ENCODE data around the gene KCNK7. TPM values are rescaled to one million over a fixed set of nuclear protein-coding genes. Genes with fewer than 3 reads are reported as not detected.

KCNK7 gene
- total RNA-seq, 2 experiments from 2014 or later: 4.9 to 5.0 TPM

- TF ChIP-seq CTCF (IDR thresholded peaks at IDR 0.05): no peak
- Mint-ChIP-seq H3K27me3 (no peaks in the 10 kb centered on the region), H3K9me3 (no peaks in the 10 kb centered on the region), H3K4me3 (peak overlapping the region; percentile 90), H3K36me3 (ENCODE audit: low read depth) (peaks cover 50% of the 10 kb centered on the region), H3K27ac (peak overlapping the region; percentile 37), H3K4me1 (ENCODE audit: low read depth) (peaks cover 51% of the 10 kb centered on the region)
- Histone ChIP-seq H3K9me3 (ENCODE audit: control insufficient read depth in 1 of 2, insufficient read depth in 1 of 2, low read length in 2 of 2) (no peaks in the 10 kb centered on the region), H3K4me1 (ENCODE audit: insufficient read depth, low read length) (peaks cover 71% of the 10 kb centered on the region), H3K27ac (ENCODE audit: low read depth in 1 of 2, low read length in 2 of 2) (peak overlapping the region; percentile 56 to 57), H3K4me3 (ENCODE audit: low read length) (peak overlapping the region; percentile 71), H3K36me3 (ENCODE audit: insufficient read depth, low read length) (peaks cover 46% of the 10 kb centered on the region), H3K27me3 (ENCODE audit: control insufficient read depth in 1 of 2, insufficient read depth in 2 of 2, low read length in 2 of 2) (no peaks in the 10 kb centered on the region)
- DNase-seq: peak in 2 of 14 experiments; percentile 41 to 56
- no peak for ATAC-seq (ENCODE audit: poor library complexity)
- intact Hi-C loops (cut with DNase I, micrococcal nuclease): loop anchor here in 1 of 2 experiments (10.0 kb wide), 1 partner anchor 52 kb away; the partner anchor contains the start of gene SCYL1
- ChIA-PET CTCF (interaction anchor here (1.3 to 4.1 kb wide), 4 partner anchors 12 to 36 kb away, joined by 6 to 31 read pairs (median 20); no protein-coding TSS in a partner anchor), POLR2A (interaction anchor here (0.6 to 3.6 kb wide), 21 partner anchors 10 to 454 kb away, joined by 3 to 42 read pairs (median 9); partner anchors contain the start of genes CCDC85B, FAU, MALAT1 and MRPL49)
Observed at GRCh38 chr11:65576232-65576866, 19.3 kb downstream of the KCNK7 start.

GRCh38 chr11:65575568-65576231 lies 19.9 kb downstream of the KCNK7 start, which contains the start of gene EHBP1L1:
Gene EHBP1L1, plus strand, starts transcription at chr11:65576053. Its CDS starts 250 bp downstream, at chr11:65576303.
- H3K27ac Mint-ChIP-seq: peak within 1 kb of the TSS; percentile 98
- Histone ChIP-seq H3K27ac (ENCODE audit: low read depth in 1 of 2, low read length in 2 of 2) (peak within 1 kb of the TSS; percentile 87 to 99), H3K4me3 (ENCODE audit: low read length) (peak within 1 kb of the TSS; percentile 89), H3K9me3 (ENCODE audit: control insufficient read depth in 1 of 2, insufficient read depth in 1 of 2, low read length in 2 of 2) (no peaks in the 10 kb centered on the region), H3K36me3 (ENCODE audit: insufficient read depth, low read length) (peaks cover 39% of the 10 kb centered on the region), H3K27me3 (ENCODE audit: control insufficient read depth in 1 of 2, insufficient read depth in 2 of 2, low read length in 2 of 2) (no peaks in the 10 kb centered on the region), H3K4me1 (ENCODE audit: insufficient read depth, low read length) (peaks cover 77% of the 10 kb centered on the region)
- no peaks in the 10 kb centered on the region for H3K9me3 Mint-ChIP-seq
- peak; percentile 30 for ATAC-seq (ENCODE audit: poor library complexity)
- peaks cover 57% of the 10 kb centered on the region for H3K4me1 Mint-ChIP-seq (ENCODE audit: low read depth)
- CTCF ChIA-PET: interaction anchor here (0.9 to 4.1 kb wide), 4 partner anchors 13 to 36 kb away, joined by 3 to 31 read pairs (median 20); no protein-coding TSS in a partner anchor
- no peak for TF ChIP-seq CTCF (IDR thresholded peaks at IDR 0.05)
- intact Hi-C loops (cut with DNase I, micrococcal nuclease): loop anchor here in 1 of 2 experiments (2.0 to 10.0 kb wide), 2 partner anchors 39 to 51 kb away; partner anchors contain the start of genes MAP3K11, PCNX3 and SCYL1
- peak; percentile 60 to 91 (median 79) for DNase-seq
- H3K36me3 Mint-ChIP-seq (ENCODE audit: low read depth): peaks cover 46% of the 10 kb centered on the region
- peak within 1 kb of the TSS; percentile 98 for H3K4me3 Mint-ChIP-seq
- H3K27me3 Mint-ChIP-seq: no peaks in the 10 kb centered on the region
- POLR2A ChIA-PET: interaction anchor here (0.6 to 3.6 kb wide), 26 partner anchors 10 to 454 kb away, joined by 3 to 42 read pairs (median 8); partner anchors contain the start of genes CCDC85B, FAU, LTBP3 and MALAT1
